Stimulated activated CD8-positive, alpha-beta memory T cell treated with anti-CD3 and anti-CD28 coated beads, Interleukin-4, amount 100 ng/mL, for 1 hour (primary cell): ENCODE data around the gene DBF4.
"Not testable (repeated sequence)": the region's sequence is repeated elsewhere in the genome, so short reads cannot be mapped to it uniquely, and the experiment has no call there.

Experiments
- DNase-seq, 2 donors: peaks; one replicate each; pipeline ENCODE4 v3.0.0-alpha.2; 2020; ENCODE audit warnings: low read depth in 2 of 2, low spot score in 1 of 2

Gene DBF4

GRCh38 chr7:87882151-87882937 is 6.1 kb downstream of the DBF4 start:
- no peak for DNase-seq

- DNase-seq, result no peak
These were observed 8.7 kb downstream of the DBF4 start for GRCh38 chr7:87885018-87885417.

GRCh38 chr7:87886875-87887274 is 10.6 kb downstream of the DBF4 start:
- no peak for DNase-seq

- no peak for DNase-seq
These were observed 19.1 kb downstream of the DBF4 start for GRCh38 chr7:87895363-87895762.

GRCh38 chr7:87899255-87899654 is 23.0 kb downstream of the DBF4 start:
- DNase-seq, result no peak

- DNase-seq, result not testable (repeated sequence)
These were observed 31.0 kb downstream of the DBF4 start for GRCh38 chr7:87907136-87907906.

GRCh38 chr7:87908814-87909213 is 32.5 kb downstream of the DBF4 start:
- not testable (repeated sequence) for DNase-seq

GRCh38 chr7:87912121-87912520 is 35.8 kb downstream of the DBF4 start:
- DNase-seq, result no peak

- DNase-seq, result no peak
These were observed 42.4 kb downstream of the DBF4 start for GRCh38 chr7:87918740-87919139.

GRCh38 chr7:87919875-87920274 is 43.6 kb downstream of the DBF4 start:
- DNase-seq, result no peak

GRCh38 chr7:87920578-87920977 is 44.3 kb downstream of the DBF4 start:
- no peak for DNase-seq

- not testable (repeated sequence) for DNase-seq
These were observed 46.6 kb downstream of the DBF4 start for GRCh38 chr7:87922759-87923395.

- DNase-seq, result no peak
These were observed 50.5 kb downstream of the DBF4 start for GRCh38 chr7:87926581-87927461.

GRCh38 chr7:87933605-87933952 is 57.3 kb downstream of the DBF4 start:
- DNase-seq, result no peak

GRCh38 chr7:87933953-87934698 is 57.8 kb downstream of the DBF4 start, which contains the start of gene ADAM22:
TSS of gene ADAM22 (plus strand) at chr7:87934251. CDS start at chr7:87934466, 215 bp downstream.
- DNase-seq, result peak; percentile 63 to 65

- no peak for DNase-seq
These were observed 58.5 kb downstream of the DBF4 start for GRCh38 chr7:87934699-87935383.

GRCh38 chr7:87935384-87935706 is 59.1 kb downstream of the DBF4 start:
- DNase-seq, result no peak

GRCh38 chr7:87941138-87941537 is 64.8 kb downstream of the DBF4 start:
- DNase-seq, result no peak

GRCh38 chr7:87944547-87944946 is 68.3 kb downstream of the DBF4 start:
- no peak for DNase-seq

GRCh38 chr7:87945926-87946325 is 69.6 kb downstream of the DBF4 start:
- not testable (repeated sequence) for DNase-seq
